Endothelial cell of umbilical vein (primary cell): ENCODE results near the gene RAD52.

ENCODE experiments used
- CTCF ChIP-seq, 2 donors: IDR thresholded peaks; 1 replicate in 1 of 2; 2 replicates in 1 of 2; pipeline ENCODE4 v1.5.1; 2011; ENCODE audit warnings: low read length in 2 of 2, mild to moderate bottlenecking in 2 of 2, moderate library complexity in 2 of 2, control low read depth in 1 of 2, inconsistent platforms in 1 of 2, low read depth in 1 of 2; ENCODE audit not compliant: insufficient read depth in 1 of 2; ENCODE audit errors: extremely low read depth in 1 of 2
- MYC ChIP-seq: IDR thresholded peaks from one replicate; pipeline ENCODE4 v1.6.1; 2011; ENCODE audit warnings: mild to moderate bottlenecking, low read depth, low read length
- POLR2AphosphoS5 ChIP-seq: IDR thresholded peaks from 2 replicates; pipeline ENCODE4 v1.6.1; 2012; ENCODE audit warnings: low read depth, mild to moderate bottlenecking, control low read depth, low read length, moderate library complexity; ENCODE audit not compliant: insufficient read depth

GRCh38 chr12:943051-943450, 6.4 kb downstream of the RAD52 start:
- TF ChIP-seq MYC (no peak), CTCF (IDR thresholded peaks at IDR 0.05; ENCODE audit: extremely low read depth in 1 of 2, insufficient read depth in 1 of 2, low read depth in 1 of 2, low read length in 2 of 2) (no peak), POLR2AphosphoS5 (no peak)
